CMK (cell line): Measurements from ENCODE around the gene GATD1.

Source experiments
- DNase-seq: peaks from one replicate; pipeline ENCODE4 v3.0.0-alpha.2; 2010; ENCODE audit warnings: low read depth

GATD1 gene

DNA sequence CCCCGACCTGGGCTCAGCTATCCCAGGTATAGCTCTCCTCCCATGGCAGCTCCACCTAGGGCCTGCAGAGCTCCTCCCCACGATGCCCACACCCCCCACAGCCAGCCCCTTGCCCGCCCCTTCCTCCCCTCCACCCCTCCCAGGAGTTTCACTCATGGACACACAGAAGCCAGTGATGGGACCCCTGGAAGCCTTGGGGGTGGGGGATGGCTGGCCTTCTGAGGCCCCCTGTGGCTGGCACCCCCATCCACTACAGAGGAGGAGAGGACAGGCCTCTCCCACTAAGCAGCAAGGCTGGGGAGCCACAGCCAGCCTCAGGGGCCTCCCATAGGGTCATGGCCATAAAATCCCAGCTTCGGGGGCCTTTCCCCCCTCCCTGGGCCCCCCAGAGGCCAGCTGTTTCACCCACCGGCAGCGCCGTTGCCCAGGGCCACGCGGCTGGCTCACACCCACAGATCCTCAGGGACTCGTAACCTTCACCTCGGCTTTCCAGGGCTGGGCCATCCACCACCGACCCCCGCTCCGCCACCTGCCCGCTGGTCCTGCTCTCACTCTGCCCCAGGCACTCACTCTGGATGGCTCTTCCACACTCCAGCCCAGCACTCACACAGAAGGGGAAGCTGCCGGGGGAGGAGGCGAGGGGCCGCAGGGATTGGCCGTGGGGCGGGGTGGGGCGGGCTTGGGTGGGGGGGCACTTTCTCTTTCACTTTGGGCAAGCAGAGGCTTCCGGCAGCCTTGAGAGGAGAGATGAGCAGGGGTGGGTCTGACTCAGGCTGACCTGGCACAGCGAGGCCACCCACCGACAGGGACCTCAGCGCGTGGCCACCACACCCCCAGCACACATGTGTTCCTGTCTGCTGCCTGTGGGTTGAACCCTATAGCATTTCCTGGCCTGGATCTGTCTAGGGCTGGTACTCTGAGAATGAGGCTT, 18.6 kb upstream of the GATD1 start:
- DNase-seq = no peak

DNA sequence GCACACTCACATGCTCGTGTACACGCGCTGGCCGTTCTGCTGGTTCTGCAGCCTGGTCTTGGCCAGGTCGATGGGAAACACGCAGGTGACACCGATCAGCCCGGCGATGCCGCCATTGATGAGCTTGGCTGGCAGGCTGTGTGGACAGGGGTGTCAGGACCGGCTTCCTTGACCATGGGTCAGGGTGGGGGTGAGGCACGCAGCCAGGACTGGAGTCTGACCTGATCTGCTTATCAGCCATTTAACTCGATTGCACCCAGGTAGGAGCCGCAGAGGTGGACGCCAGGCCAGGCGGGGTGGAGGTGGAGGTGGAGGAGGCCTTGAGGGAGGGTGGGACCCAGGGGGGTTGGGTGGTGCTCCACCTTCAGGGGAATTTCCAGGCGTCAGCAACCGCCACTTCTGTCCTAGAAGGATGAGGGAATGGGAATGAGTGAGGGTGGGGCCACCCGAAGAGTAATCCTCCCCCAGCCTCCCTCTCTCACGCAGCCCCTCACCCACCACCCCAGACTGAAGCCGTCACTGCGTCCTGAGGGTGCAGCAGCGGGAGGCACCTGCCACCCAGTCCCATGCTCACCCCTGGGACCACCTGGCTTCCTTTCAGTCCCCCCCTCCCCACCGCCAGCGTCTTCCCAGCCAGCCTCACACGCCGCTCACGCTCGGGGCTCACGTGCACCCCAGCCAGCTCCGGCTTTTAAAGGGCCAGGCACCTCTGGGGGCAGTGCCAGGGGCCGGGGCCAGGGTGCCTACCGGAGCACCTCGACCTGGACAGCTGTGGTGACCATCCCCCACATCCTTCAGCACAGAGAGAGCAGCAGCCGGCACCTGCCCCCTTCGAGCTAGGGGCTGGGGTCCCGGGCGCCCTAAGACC, 17.7 kb upstream of the GATD1 start:
- no peak for DNase-seq

DNA sequence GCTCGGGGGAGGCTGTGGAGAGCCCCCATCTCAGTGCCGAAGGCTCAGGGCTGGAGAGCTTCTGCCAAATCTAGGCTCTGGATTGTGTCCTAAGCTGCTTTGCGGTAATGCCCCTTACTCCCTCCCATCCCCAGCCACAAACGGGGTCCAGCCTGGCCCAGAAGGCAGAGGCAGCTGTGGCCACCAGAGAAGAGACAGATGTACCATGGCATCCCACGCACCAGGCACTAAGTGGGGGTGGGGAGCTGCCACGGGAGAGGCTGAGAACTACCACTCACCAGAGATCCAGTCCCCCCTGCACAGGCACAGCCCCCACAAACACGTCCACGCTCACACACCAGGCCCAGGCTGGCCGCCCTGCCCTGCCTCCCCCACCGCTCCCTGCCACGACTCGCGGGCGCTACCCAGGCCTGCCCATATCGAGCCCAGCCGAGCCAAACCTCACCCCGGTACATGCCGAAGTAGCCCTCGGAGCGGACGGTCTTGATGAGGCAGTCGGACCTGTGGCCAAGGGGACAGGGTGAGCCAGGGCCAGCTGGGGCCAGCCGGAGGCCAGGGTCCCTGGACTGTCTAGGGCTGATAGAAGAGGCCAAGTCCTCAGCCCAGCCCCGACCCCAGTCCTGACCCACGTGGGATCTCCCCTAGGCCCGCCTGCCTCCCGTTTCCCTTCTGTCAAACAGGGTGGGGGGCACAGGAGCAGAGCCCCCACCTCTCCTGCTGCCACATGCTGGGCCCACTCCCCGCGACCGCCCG, 16.9 kb upstream of the GATD1 start:
- no peak for DNase-seq

DNA sequence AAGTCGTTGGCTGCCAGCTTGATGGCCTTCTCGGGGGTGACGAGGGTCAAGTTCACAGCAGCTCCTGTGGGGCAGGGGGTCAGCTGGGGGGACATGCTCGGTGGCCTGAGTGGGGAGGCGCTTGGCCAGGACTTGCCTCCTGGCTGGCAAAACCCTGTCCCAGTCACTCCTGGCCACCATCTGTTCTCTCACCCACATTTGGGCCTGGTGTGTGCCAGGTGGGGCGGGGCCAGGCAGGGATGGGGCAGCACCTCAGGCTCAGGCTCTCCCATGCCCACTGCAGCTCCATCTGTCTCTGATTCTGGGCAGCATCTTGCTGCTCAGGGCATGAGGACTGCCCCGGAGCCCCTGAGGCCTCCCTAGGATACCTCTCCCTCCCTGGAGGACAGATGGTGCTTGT, 16.3 kb upstream of the GATD1 start:
- no peak for DNase-seq

DNA sequence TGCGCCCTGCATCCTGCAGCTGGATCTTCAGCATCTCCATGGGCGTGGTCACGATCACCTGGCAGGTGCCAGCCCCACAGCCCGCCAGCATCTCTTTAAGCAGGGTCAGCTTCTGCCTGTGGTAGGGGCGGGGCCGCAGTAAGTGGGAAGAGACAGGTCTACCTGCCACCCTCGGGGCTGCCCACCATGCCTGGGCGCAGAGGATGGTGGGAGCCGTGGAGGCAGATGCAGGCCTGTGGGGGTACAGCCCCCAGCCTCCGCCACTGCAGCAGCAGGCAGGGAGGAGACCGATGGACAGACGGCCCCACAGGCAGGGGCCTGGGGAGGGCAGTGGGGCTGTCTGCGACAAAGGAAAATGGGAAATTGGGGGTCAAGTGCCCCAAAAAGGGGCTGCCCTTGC, 15.6 kb upstream of the GATD1 start:
- DNase-seq = no peak

DNA sequence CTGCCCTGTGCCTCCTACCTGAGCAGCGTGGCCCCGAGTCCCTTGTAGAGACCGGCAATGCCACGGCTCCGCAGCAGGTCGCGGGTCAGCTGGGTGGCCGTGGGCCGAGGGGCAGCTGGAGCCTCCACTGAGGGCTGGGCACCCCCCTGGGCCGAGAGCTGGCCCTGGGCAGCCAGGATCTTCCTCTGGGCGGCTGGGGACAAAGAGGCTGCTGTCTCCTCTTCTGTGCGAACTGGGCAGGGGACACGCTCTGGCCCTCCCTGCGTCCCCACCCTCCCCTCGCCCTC, 15.2 kb upstream of the GATD1 start:
- DNase-seq = no peak

DNA sequence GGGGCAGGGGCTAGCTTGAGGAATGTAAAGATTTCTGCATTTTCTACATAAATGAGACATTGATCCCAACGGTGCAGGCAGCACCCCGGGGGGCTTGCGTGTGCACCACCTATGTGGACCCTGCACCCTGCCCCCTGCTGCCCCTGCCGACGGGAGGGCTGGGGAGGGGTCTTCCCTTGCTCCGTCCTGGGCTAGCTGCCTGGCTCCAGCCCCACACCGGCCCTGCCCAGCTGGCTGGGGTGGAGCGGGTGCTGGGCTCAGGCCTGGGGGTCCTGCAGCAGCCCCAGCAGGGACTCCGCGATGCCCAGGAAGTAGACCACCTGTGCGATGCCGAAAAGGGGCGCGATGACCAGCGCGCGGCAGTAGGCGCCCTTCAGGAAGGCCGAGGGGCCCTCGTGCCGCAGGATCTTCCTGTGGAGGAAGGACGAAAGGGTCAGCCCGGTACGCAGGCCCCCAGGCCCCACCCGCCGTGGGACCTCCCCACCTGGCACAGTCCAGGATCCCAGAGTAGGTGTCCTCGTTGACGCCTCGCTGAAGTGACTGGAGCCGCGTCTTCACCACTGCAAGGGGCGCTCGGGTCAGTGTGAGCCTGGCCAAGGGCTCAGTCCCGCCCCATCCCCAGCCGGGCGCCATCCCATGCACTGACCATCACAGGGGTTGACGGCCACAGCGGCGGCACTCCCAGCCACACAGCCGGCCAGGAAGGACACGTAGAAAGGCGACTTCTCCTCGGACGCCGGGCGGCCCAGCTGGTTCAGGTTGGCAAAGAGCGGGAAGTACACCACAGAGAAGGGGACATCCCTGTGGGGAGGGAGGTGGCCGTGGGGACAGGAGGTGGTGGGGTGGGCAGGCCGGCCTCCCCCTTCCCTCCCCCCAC, 14.6 kb upstream of the GATD1 start:
- no peak for DNase-seq

DNA sequence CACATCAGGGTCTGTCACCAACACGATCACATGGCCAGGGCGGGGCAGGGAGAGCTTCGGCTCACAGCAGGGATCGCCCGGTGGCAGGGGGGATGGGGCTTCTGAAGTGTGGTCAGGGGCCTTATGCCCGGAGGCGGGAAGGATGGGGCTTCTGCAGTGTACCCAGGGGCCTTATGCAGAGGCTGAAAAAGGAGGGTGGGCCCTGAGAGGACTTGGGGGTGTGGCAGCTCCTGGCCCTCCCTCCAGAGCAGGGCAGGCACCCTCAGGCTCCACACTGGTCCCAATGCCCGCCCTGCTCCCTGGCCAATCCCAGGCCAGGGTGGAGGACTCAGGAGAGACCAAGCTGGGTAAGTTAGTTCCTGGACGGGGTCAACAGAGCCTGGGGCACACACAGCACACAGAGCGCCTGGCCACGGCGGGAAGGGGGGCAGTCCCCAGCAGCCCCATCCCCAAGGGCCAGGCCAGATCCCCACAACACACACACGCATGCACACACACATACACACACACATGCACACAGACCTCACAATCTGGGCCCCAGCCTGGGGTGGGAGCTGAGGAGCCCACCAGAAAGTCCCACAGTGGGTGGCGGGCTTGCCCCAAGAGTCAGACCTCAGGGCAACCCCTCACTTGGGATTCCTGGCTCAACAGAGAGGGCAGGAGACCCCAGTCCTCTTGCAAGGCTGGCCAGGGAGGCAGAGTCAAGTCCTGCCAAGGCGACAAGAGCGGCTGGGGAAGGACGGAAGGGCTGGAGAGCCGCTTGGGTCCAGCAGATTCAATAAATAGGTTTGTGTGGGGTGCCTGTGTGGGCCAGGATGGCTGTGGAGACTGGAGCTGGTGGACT, 13.7 kb upstream of the GATD1 start:
- DNase-seq = no peak

DNA sequence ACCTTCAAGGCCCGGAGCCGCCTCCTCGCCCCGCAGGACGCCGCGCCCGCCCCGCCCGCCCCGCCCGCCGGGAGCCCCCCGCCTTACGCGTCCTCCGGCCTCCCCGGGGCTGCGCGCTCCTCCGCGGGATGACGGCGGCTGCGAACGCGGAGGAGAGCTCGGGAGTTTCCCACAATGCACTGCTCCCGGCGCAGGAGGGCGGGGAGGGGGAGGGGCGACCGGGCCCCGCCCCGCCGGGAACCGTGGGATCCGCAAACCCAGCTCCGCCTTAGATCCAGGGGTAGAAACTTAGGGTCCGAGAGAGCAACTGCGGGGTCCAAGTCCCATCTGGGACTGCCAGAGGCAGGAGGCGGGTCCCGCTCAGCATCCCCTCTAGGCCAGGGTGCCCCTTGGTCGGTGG, 12.7 kb upstream of the GATD1 start, which contains the start of gene CEND1:
Gene CEND1, minus strand, starts transcription at position 148 of the 400 bp plus-strand sequence. CDS start 1,514 bp downstream, outside the sequence.
- no peak for DNase-seq

DNA sequence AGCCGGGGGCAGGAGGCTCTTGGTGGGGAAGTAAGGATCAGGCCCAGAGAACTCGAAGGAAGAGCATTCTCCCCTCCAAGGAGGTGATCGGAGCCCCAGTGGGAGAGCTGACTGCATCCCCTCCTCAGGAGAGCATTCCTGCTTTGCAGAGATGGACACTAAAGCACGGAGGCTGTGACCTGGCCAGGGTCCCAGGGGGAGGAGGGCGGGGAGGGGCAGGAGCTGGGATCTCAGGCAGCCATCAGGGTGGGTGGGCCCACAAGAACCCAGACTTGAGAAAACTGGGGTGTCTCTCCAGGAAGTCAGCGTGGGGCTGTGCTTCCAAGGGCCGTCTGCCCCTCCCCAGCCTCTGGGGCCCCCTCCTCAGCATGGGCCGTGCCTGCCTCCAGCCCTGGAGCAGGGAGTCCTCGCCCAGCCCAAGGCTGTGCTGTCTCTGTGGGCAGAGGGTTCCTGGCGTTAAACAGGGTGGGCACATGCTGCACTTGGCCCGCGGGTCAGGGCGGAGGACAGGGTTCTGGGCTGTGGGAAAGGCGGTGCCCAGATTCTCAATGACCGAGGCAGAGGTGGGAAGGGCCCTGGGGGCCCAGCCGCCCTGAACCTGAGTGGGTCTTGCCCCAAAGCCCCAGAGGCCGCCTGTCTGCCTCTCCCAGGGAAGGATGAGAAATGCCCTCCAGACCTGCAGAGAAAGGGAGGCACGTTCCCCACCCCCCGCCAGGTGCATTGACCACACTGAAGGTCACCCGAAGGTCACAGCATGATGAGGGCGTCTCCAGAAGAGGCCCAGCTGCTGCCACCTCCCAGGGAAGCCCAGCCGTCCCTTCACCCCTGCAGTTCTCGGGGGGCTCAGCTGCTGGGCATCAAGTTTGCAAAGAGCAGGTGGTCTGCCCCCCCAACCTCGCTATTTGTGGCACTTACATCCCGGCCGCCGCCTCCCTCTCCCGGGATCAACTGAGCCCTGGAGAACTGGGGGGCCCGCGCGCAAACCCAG, 12.0 kb upstream of the GATD1 start:
- DNase-seq = no peak

DNA sequence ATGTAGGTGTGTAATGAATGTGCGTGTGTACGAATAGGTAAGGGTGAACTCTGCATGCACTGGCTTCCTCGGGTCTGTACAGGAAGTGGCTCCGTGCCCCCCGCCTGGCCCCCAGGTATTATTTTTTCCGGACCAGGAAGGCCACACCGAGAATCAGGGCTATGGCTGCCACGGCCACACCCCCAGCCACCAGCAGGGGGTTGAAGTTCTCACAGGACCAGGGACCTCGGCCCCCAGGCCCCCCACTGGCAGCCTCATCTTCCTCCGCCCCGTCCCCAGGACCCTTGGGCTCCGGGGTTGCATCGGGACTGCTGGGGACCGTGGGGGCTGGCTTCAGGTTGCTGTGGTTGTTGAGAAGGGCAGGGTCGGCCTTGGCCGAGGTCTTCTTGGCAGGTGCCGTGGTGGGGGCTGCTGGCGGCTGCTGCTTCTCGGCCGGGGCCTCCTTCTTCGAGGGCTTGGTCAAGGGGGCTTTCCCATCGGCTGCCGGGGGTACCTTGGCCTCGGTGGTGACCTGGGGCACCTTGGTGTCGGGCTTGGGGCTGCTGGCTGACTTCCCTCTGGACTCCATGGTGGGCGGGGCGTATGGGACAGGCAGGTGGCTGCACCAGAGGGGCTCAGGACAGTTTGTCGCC, 10.8 kb upstream of the GATD1 start:
- no peak for DNase-seq

DNA sequence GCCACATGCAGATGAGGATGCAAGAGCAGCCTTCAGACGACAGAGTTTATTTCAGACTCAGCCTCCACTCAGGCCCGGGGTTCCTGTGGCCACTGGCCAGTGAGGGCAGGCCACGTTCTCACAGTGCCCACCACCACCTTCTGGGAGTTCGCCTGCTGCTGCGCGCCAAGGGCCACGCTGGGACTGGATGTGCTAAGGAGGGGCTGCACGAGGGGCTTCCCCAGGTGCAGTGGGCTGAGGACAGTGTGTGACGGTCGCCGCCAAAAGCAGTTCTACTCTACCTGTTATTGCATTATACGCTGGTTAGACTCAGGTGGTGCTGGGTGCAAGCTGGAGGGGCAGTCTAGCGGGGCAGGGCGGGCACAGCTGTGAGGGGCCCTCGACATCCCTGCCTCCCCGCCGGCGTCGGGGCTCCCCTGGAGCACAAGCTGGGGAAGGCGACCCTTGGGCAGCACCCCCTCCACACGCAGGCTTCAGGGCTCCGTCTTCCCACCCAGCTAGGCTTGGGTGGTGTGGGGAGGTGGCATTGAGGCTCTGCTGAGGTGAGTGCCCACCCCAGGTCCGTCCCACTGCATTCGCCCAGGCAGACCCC, 9.9 kb upstream of the GATD1 start:
- DNase-seq = no peak

DNA sequence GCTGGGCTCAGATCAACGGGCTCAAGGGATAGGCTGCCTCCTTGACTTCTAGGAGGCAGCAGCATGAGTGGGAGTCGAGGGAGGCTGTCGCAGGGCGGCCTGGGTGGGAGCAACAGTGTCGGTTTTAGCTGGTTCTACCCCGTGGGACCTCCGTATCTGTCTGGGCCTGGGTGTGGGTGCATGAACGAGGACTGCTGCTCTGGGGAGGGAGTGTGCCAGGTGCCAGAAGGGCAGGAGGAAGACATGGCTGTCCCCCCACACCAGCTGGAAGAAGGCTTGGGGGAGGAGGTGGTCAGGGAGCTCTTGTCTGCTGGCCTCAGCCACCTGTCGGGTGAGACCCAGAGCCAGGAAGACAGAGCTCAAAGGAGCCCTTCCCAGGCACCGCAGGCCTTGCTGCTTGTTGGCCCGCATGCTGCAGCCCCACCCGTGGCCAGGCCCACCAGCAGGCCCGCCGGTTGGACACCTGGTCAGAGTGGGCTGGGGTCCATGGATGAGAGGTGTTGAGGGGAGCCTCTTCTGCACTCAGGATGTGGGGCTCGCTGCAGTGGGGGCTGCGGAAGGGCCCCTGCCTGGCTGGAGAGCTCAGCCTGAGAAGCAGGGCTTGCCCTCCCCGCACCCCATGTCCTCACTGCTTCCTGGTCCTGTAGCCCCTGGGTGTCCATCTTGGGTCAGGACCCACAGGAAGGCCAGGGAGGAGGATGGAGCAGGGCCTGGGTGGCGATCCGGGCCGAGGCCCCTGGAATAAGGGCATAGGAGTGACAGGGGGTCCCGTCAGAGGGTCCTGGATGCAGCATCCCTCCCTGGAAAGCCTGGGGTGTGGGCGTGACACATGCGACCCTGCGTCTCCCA, 9.2 kb upstream of the GATD1 start:
- DNase-seq = no peak

DNA sequence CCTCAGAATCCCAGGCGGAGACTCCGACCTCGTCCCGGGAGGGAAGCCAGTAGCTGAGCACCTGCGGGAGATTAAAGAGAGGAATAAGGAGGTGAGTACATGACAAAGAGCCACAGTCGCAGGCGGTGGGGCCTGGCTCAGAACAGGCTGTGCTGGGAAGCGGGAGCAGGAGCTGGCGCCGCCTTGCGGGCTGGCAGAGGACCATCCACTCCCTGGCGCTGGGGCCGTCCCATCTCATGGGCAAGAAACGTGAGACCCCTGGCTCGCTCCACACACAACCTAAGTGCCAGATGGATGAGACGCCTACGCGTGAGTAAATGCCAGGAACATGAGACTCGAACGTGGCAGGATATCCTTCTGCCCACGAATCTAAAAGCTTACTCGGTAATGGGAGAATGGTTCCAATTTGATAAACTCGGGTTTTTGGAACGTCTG, 6.3 kb upstream of the GATD1 start:
- no peak for DNase-seq

DNA sequence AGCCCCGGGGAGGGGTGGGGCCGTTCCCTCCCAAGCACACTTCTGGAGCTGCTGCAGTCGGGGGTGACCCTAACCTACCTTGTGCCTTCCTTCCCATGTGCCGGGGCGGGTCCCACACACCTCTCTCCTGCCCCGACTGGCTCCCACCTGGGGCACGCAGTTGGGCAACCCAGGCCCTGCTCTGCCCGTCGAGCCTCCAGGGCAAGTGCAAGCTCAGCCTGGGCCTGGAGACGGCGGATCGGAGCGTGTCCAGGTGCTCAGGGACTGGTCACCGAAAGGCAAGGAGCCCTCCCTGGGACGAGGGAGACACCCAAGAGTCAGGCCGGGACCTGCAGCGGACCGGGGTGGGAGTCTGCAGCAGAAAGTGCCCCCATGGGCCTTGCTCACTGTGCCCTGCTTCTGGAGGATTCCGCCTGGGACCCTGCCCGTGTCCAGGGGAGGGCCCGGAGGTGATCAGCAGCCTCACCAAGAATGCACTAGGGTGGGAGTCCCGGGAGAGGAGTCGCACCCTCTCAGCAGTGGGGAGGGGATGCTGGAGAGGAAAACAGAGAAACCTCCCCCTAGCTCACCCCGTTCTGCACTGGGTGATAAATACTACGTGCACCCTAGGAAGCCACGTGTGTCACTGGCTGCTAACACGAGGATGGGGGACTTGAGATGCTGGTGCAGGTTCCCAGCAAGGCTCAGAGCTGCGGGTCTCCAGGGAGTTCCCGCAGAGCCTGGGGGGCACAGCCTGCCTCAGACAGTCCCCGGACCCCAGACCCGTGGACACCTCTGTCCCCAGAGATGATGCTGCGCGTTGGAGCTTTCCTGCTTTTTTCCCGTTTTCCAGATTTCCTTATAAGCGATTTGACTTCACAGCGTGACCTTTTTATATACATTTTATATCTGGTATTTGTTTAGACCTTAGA, 5.2 kb upstream of the GATD1 start:
- DNase-seq = no peak

DNA sequence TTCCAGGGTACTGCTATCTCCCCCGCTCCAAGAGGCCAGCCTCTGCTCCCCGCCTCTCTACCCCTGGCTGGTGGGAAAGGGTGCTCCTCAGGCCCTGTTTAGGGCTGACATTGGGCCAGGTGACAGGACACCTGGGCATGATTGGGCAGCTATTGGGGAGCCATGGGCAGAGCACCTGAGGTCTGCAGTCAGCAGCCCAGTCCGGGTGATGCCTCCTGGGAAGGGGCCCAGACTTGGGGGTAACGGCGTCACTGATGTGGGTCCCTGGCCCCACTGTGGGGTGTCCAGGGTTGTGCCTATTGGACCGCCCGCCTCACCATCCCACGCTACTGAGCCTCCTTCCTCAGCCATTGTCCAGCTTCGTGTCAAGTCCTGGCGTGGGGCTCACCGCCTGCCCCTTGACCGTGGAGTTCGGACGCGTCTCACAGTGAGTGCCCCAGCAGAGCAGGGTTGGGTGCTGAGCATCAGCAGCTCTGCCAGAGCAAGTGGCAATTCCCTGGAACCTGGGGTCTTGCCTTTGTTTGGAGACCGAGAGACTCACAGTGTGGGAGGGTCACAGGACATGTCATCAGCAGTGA, 2.8 kb upstream of the GATD1 start:
- no peak for DNase-seq
